ENCODE measurements around the gene PIGM.

DNA sequence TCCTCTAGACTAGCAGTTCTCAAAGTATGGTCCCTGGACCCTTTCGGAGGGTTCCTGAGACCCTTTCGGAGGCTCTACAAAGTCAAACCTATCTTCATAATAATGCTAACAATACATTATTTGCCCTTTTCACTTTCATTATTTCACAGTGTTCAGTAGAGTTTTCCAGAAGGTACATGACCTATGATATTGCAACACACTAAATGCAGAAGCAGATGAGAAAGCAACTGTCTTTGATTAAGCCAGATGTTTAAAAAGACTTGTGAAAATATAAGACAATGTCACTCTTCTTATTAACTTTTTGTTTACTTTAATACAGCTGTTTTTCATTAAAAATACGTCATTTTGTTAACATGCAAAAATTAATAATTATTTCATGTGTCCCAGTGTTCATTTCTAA, 32.4 kb upstream of the PIGM start:
- TF ChIP-seq CTCF (IDR thresholded peaks at IDR 0.05) (no peak), POLR2A (IDR thresholded peaks at IDR 0.05) (no peak)

All from right lobe of liver (tissue), 4 donors.